SU-DHL-6 (cell line): ENCODE results near the gene RINL.

ENCODE experiments used
- H2AFZ ChIP-seq: fragments of 200-600 bp; sonication (generic); 2 replicates; pipeline ENCODE4 v1.6.1; 2014; ENCODE audit warnings: low read depth, mild to moderate bottlenecking, moderate library complexity, mixed read lengths, antibody characterized with exemption, low read length; ENCODE audit not compliant: severe bottlenecking
- H3F3A ChIP-seq: fragments of 200-600 bp; shearing (Covaris generic); 2 replicates; pipeline ENCODE4 v1.6.0; 2016; ENCODE audit warnings: antibody characterized with exemption, mild to moderate bottlenecking; ENCODE audit not compliant: insufficient read depth
- H3K27ac ChIP-seq: fragments of 200-600 bp; sonication (generic); 2 replicates; pipeline ENCODE4 v1.5.1; 2016; ENCODE audit warnings: low read depth, mild to moderate bottlenecking, low read length, moderate library complexity, mixed read lengths
- H3K27me3 ChIP-seq: fragments of 200-600 bp; sonication (generic), shearing (Covaris generic); 2 replicates; pipeline ENCODE4 v1.6.0; 2014; ENCODE audit warnings: mild to moderate bottlenecking, low read length
- H3K36me3 ChIP-seq: fragments of 200-600 bp; sonication (generic); 2 replicates; pipeline ENCODE4 v1.6.1; 2014; ENCODE audit warnings: mild to moderate bottlenecking, low read length, mixed read lengths
- H3K4me2 ChIP-seq: fragments of 300-600, 200-600 bp; shearing (Covaris generic), sonication (generic); 2 replicates; pipeline ENCODE4 v1.6.0; 2014; ENCODE audit warnings: low read length, low read depth, mild to moderate bottlenecking; ENCODE audit not compliant: poor library complexity, severe bottlenecking
- H3K4me3 ChIP-seq: fragments of 200-600 bp; sonication (generic); 2 replicates; pipeline ENCODE4 v1.5.1; 2014; ENCODE audit warnings: antibody characterized with exemption, low read length, mild to moderate bottlenecking, mixed read lengths; ENCODE audit not compliant: insufficient read depth, poor library complexity, severe bottlenecking
- H3K79me2 ChIP-seq: fragments of 200-600 bp; sonication (generic); 2 replicates; pipeline ENCODE4 v1.6.1; 2014; ENCODE audit warnings: mild to moderate bottlenecking, low read length, moderate library complexity; ENCODE audit not compliant: insufficient read depth
- H3K9ac ChIP-seq: fragments of 200-600 bp; sonication (generic); 2 replicates; pipeline ENCODE4 v1.7.0; 2014; ENCODE audit warnings: mild to moderate bottlenecking, low read length
- H3K9me2 ChIP-seq: fragments of 200-600 bp; sonication (generic); replicated peaks from 2 replicates; pipeline ENCODE4 v1.6.1; 2014; ENCODE audit warnings: low read length; ENCODE audit not compliant: insufficient read depth
- H3K9me3 ChIP-seq: fragments of 200-600 bp; sonication (generic); 2 replicates; pipeline ENCODE4 v1.6.1; 2014; ENCODE audit warnings: low read length, mixed read lengths; ENCODE audit not compliant: insufficient read depth
- H4K20me1 ChIP-seq: fragments of 200-600 bp; sonication (generic); 2 replicates; pipeline ENCODE4 v1.6.1; 2014; ENCODE audit warnings: low read depth, mild to moderate bottlenecking, antibody characterized with exemption, low read length, moderate library complexity, mixed read lengths
- CTCF ChIP-seq: fragments of 200-600 bp; sonication (generic); IDR thresholded peaks from one replicate; pipeline ENCODE4 v1.5.1; 2017; ENCODE audit warnings: antibody characterized with exemption, mild to moderate bottlenecking, low read length, moderate library complexity; ENCODE audit not compliant: insufficient read depth, poor library complexity, severe bottlenecking
- EZH2phosphoT487 ChIP-seq: fragments of 200-600 bp; sonication (generic), shearing (Covaris generic); conservative IDR thresholded peaks from 2 replicates; pipeline ENCODE4 v1.6.1; 2018; ENCODE audit warnings: mild to moderate bottlenecking, antibody characterized with exemption, low read length, moderate library complexity, mixed read lengths

RINL gene

DNA sequence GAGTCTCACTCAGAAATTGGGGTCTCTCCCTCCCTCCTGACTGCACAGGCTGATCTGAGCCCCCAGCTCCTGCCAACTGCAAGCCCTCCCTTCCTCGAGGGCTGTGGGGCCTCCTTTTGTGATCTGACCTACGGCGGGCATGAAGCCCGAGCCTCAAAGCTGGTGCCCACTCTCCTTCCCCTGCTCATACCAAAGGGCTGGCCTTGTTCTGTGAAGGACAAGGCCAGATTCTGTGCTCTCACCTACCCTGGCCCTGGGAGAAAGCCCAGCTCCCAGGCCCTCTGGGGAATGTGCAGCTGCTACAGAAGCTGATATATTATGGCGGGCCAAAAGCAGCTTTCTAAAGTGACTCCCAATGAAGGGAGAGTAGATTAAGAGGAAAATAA is 37.5 kb downstream of the RINL start:
- H3K9me2 ChIP-seq = no peaks in the 10 kb centered on the region
- TF ChIP-seq EZH2phosphoT487 = no peak
- peaks cover 63% of the 10 kb centered on the region for H3K36me3 ChIP-seq
- H3F3A ChIP-seq = peaks cover 56% of the 10 kb centered on the region
- H3K4me3 ChIP-seq = no peak overlapping the region
- no peak overlapping the region for H3K27ac ChIP-seq
- peaks cover 50% of the 10 kb centered on the region for H4K20me1 ChIP-seq
- H3K4me2 ChIP-seq = no peak overlapping the region
- no peaks in the 10 kb centered on the region for H3K9me3 ChIP-seq
- H2AFZ ChIP-seq = no peak overlapping the region
- peaks cover 47% of the 10 kb centered on the region for H3K79me2 ChIP-seq
- H3K27me3 ChIP-seq = no peaks in the 10 kb centered on the region
- H3K9ac ChIP-seq = no peak overlapping the region

DNA sequence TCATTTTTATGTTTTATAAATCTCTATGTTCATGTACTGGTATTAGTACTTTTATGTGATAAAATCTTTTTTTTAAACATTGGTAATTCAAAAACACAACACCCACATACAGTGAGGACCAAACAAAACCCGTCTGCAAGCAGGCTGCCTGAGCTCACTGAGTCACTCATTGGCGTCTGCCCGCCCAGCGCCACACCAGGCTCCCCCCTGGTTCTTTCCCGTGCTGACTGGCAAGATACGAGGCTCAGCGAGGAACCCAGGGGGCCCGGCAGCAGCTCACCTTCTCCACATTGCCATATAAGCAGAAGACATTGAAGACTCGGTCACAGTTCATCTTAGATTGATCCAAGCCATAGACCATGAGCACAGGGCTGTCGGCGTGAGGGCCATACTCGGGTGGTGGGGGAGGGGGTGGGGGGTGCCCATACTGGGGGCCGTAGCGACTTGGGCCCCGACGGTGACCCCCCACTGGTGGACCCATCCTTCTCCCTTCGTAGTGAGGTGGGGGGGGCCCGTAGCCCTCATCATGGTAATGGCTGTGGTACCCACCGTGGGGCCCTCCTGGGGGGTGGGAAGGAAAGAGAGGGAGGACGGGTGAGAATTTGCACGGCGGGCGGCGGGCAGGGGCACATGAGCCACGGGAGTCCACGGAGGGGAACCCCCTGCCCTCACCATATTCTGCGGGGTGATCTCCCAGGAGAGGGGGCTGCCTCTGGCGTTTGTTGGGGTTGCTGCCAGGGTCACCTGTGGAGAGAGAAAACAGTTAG is 38.1 kb downstream of the RINL start:
- peaks cover 41% of the 10 kb centered on the region for H3K79me2 ChIP-seq
- TF ChIP-seq CTCF = no peak
- no peak for TF ChIP-seq EZH2phosphoT487
- no peak overlapping the region for H3K4me3 ChIP-seq
- H3K9me2 ChIP-seq = no peaks in the 10 kb centered on the region
- H3K9me3 ChIP-seq = no peaks in the 10 kb centered on the region
- peaks cover 44% of the 10 kb centered on the region for H4K20me1 ChIP-seq
- H2AFZ ChIP-seq = no peak overlapping the region
- H3K4me2 ChIP-seq = no peak overlapping the region
- H3K27ac ChIP-seq = no peak overlapping the region
- peaks cover 58% of the 10 kb centered on the region for H3K36me3 ChIP-seq
- H3K27me3 ChIP-seq = no peaks in the 10 kb centered on the region
- H3K9ac ChIP-seq = no peak overlapping the region
- H3F3A ChIP-seq = peaks cover 59% of the 10 kb centered on the region

DNA sequence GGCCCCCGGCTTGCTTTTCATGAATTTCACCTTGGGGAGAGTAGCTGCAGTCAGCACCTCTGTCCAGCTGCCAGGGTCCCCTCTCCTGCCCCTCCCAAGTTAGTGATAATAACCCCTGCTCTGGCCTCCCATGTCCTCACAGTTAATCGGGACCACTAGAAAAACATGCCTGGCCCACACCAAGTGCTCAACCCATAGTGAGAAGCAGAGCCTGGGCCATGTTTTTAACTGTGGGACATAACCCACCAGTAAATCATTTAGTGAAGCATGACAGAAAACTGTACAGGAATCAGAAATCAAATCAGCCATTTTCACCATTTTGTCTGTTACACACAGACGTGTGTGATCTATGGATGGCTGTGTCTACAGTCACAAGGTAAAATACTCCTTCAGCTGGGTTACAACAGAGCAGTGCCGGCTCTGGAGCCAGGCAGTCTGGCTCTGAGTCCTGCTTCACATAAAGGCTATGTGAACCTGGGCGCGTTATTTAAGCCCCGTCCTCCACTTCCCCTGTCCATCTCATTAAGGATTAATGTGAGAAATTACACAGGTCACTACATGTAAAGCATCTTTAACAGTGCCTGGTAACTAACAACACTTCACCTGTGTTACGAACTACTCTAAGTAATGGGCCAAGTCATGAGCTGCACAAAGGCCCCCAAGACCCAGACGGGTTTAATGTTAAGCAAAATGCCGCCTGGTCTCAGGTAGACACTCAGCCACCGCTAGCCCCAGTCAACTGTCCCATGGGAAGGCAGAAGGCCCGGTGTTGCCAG is 38.9 kb downstream of the RINL start:
- no peak overlapping the region for H2AFZ ChIP-seq
- H3K9me2 ChIP-seq = no peaks in the 10 kb centered on the region
- no peaks in the 10 kb centered on the region for H3K9me3 ChIP-seq
- TF ChIP-seq CTCF = no peak
- TF ChIP-seq EZH2phosphoT487 = no peak
- H3K27me3 ChIP-seq = no peaks in the 10 kb centered on the region
- peaks cover 33% of the 10 kb centered on the region for H3K79me2 ChIP-seq
- H3K9ac ChIP-seq = no peak overlapping the region
- no peak overlapping the region for H3K27ac ChIP-seq
- no peak overlapping the region for H3K4me2 ChIP-seq
- H3K36me3 ChIP-seq = peaks cover 49% of the 10 kb centered on the region
- peaks cover 66% of the 10 kb centered on the region for H3F3A ChIP-seq
- H3K4me3 ChIP-seq = no peak overlapping the region
- peaks cover 39% of the 10 kb centered on the region for H4K20me1 ChIP-seq
